ENCODE results near the gene SCGB3A2.

SCGB3A2 gene

GRCh38 chr5:147898875-147899401 lies 20.4 kb downstream of the SCGB3A2 start:
- Histone ChIP-seq H3K9ac (ENCODE audit: low read length in 5 of 5) (no peak overlapping the region), H3K27me3 (ENCODE audit: control insufficient read depth in 5 of 5, insufficient read depth in 4 of 5, low read length in 5 of 5) (no peaks in the 10 kb centered on the region), H3K27ac (ENCODE audit: low read depth, low read length) (no peak overlapping the region), H3K4me1 (ENCODE audit: control insufficient read depth in 5 of 5, insufficient read depth in 5 of 5, low read length in 5 of 5) (no peaks in the 10 kb centered on the region), H3K4me3 (ENCODE audit: low read depth in 1 of 5, low read length in 5 of 5) (no peak overlapping the region), H3K36me3 (ENCODE audit: control insufficient read depth in 5 of 5, insufficient read depth in 5 of 5, low read length in 5 of 5) (no peaks in the 10 kb centered on the region), H3K9me3 (ENCODE audit: control insufficient read depth in 5 of 5, low read length in 5 of 5) (no peaks in the 10 kb centered on the region)

GRCh38 chr5:147901599-147902039 lies 23.1 kb downstream of the SCGB3A2 start:
- Histone ChIP-seq H3K4me1 (ENCODE audit: control insufficient read depth in 5 of 5, insufficient read depth in 5 of 5, low read length in 5 of 5) (no peaks in the 10 kb centered on the region), H3K27me3 (ENCODE audit: control insufficient read depth in 5 of 5, insufficient read depth in 4 of 5, low read length in 5 of 5) (no peaks in the 10 kb centered on the region), H3K36me3 (ENCODE audit: control insufficient read depth in 5 of 5, insufficient read depth in 5 of 5, low read length in 5 of 5) (no peaks in the 10 kb centered on the region), H3K9ac (ENCODE audit: low read length in 5 of 5) (no peak overlapping the region), H3K4me3 (ENCODE audit: low read depth in 1 of 5, low read length in 5 of 5) (no peak overlapping the region), H3K27ac (ENCODE audit: low read depth, low read length) (no peak overlapping the region), H3K9me3 (ENCODE audit: control insufficient read depth in 5 of 5, low read length in 5 of 5) (no peaks in the 10 kb centered on the region)

GRCh38 chr5:147902609-147903115 lies 24.2 kb downstream of the SCGB3A2 start:
- Histone ChIP-seq H3K36me3 (ENCODE audit: control insufficient read depth in 5 of 5, insufficient read depth in 5 of 5, low read length in 5 of 5) (no peaks in the 10 kb centered on the region), H3K9ac (ENCODE audit: low read length in 5 of 5) (no peak overlapping the region), H3K9me3 (ENCODE audit: control insufficient read depth in 5 of 5, low read length in 5 of 5) (no peaks in the 10 kb centered on the region), H3K27ac (ENCODE audit: low read depth, low read length) (no peak overlapping the region), H3K4me1 (ENCODE audit: control insufficient read depth in 5 of 5, insufficient read depth in 5 of 5, low read length in 5 of 5) (no peaks in the 10 kb centered on the region), H3K4me3 (ENCODE audit: low read depth in 1 of 5, low read length in 5 of 5) (no peak overlapping the region), H3K27me3 (ENCODE audit: control insufficient read depth in 5 of 5, insufficient read depth in 4 of 5, low read length in 5 of 5) (no peaks in the 10 kb centered on the region)

GRCh38 chr5:147904110-147904509 lies 25.6 kb downstream of the SCGB3A2 start:
- no peaks in the 10 kb centered on the region for H3K36me3 ChIP-seq (ENCODE audit: control insufficient read depth in 5 of 5, insufficient read depth in 5 of 5, low read length in 5 of 5)
- H3K27me3 ChIP-seq (ENCODE audit: control insufficient read depth in 5 of 5, insufficient read depth in 4 of 5, low read length in 5 of 5), result no peaks in the 10 kb centered on the region
- no peak overlapping the region for H3K9ac ChIP-seq (ENCODE audit: low read length in 5 of 5)
- H3K4me1 ChIP-seq (ENCODE audit: control insufficient read depth in 5 of 5, insufficient read depth in 5 of 5, low read length in 5 of 5), result no peaks in the 10 kb centered on the region
- no peak overlapping the region for H3K27ac ChIP-seq (ENCODE audit: low read depth, low read length)
- H3K4me3 ChIP-seq (ENCODE audit: low read depth in 1 of 5, low read length in 5 of 5), result no peak overlapping the region
- H3K9me3 ChIP-seq (ENCODE audit: control insufficient read depth in 5 of 5, low read length in 5 of 5), result no peaks in the 10 kb centered on the region

GRCh38 chr5:147906326-147907095 lies 28.0 kb downstream of the SCGB3A2 start, which contains the start of gene C5orf46:
Gene C5orf46 (minus strand): TSS chr5:147906538. CDS start chr5:147906501, 37 bp downstream.
- no peaks in the 10 kb centered on the region for H3K27me3 ChIP-seq (ENCODE audit: control insufficient read depth in 5 of 5, insufficient read depth in 4 of 5, low read length in 5 of 5)
- no peak within 1 kb of the TSS for H3K4me3 ChIP-seq (ENCODE audit: low read depth in 1 of 5, low read length in 5 of 5)
- H3K9ac ChIP-seq (ENCODE audit: low read length in 5 of 5), result no peak within 1 kb of the TSS
- H3K4me1 ChIP-seq (ENCODE audit: control insufficient read depth in 5 of 5, insufficient read depth in 5 of 5, low read length in 5 of 5), result no peaks in the 10 kb centered on the region
- no peaks in the 10 kb centered on the region for H3K36me3 ChIP-seq (ENCODE audit: control insufficient read depth in 5 of 5, insufficient read depth in 5 of 5, low read length in 5 of 5)
- H3K9me3 ChIP-seq (ENCODE audit: control insufficient read depth in 5 of 5, low read length in 5 of 5), result no peaks in the 10 kb centered on the region
- H3K27ac ChIP-seq (ENCODE audit: low read depth, low read length), result no peak within 1 kb of the TSS

- H3K27ac ChIP-seq (ENCODE audit: low read depth, low read length), result no peak overlapping the region
- H3K27me3 ChIP-seq (ENCODE audit: control insufficient read depth in 5 of 5, insufficient read depth in 4 of 5, low read length in 5 of 5), result no peaks in the 10 kb centered on the region
- H3K36me3 ChIP-seq (ENCODE audit: control insufficient read depth in 5 of 5, insufficient read depth in 5 of 5, low read length in 5 of 5), result no peaks in the 10 kb centered on the region
- H3K4me1 ChIP-seq (ENCODE audit: control insufficient read depth in 5 of 5, insufficient read depth in 5 of 5, low read length in 5 of 5), result no peaks in the 10 kb centered on the region
- H3K9ac ChIP-seq (ENCODE audit: low read length in 5 of 5), result no peak overlapping the region
- no peak overlapping the region for H3K4me3 ChIP-seq (ENCODE audit: low read depth in 1 of 5, low read length in 5 of 5)
- no peaks in the 10 kb centered on the region for H3K9me3 ChIP-seq (ENCODE audit: control insufficient read depth in 5 of 5, low read length in 5 of 5)
These were observed 32.9 kb downstream of the SCGB3A2 start for GRCh38 chr5:147911427-147911826.

- Histone ChIP-seq H3K4me1 (ENCODE audit: control insufficient read depth in 5 of 5, insufficient read depth in 5 of 5, low read length in 5 of 5) (no peaks in the 10 kb centered on the region), H3K27ac (ENCODE audit: low read depth, low read length) (no peak overlapping the region), H3K36me3 (ENCODE audit: control insufficient read depth in 5 of 5, insufficient read depth in 5 of 5, low read length in 5 of 5) (no peaks in the 10 kb centered on the region), H3K4me3 (ENCODE audit: low read depth in 1 of 5, low read length in 5 of 5) (no peak overlapping the region), H3K9ac (ENCODE audit: low read length in 5 of 5) (no peak overlapping the region), H3K27me3 (ENCODE audit: control insufficient read depth in 5 of 5, insufficient read depth in 4 of 5, low read length in 5 of 5) (no peaks in the 10 kb centered on the region), H3K9me3 (ENCODE audit: control insufficient read depth in 5 of 5, low read length in 5 of 5) (no peaks in the 10 kb centered on the region)
These were observed 33.5 kb downstream of the SCGB3A2 start for GRCh38 chr5:147912011-147912410.

- Histone ChIP-seq H3K9me3 (ENCODE audit: control insufficient read depth in 5 of 5, low read length in 5 of 5) (no peaks in the 10 kb centered on the region), H3K36me3 (ENCODE audit: control insufficient read depth in 5 of 5, insufficient read depth in 5 of 5, low read length in 5 of 5) (no peaks in the 10 kb centered on the region), H3K27ac (ENCODE audit: low read depth, low read length) (no peak overlapping the region), H3K4me3 (ENCODE audit: low read depth in 1 of 5, low read length in 5 of 5) (no peak overlapping the region), H3K4me1 (ENCODE audit: control insufficient read depth in 5 of 5, insufficient read depth in 5 of 5, low read length in 5 of 5) (no peaks in the 10 kb centered on the region), H3K27me3 (ENCODE audit: control insufficient read depth in 5 of 5, insufficient read depth in 4 of 5, low read length in 5 of 5) (no peaks in the 10 kb centered on the region), H3K9ac (ENCODE audit: low read length in 5 of 5) (no peak overlapping the region)
These were observed 35.3 kb downstream of the SCGB3A2 start for GRCh38 chr5:147913786-147914185.

- H3K4me1 ChIP-seq (ENCODE audit: control insufficient read depth in 5 of 5, insufficient read depth in 5 of 5, low read length in 5 of 5), result no peaks in the 10 kb centered on the region
- peaks cover 0 to 5% (median 0%) of the 10 kb centered on the region in 5 donors for H3K27me3 ChIP-seq (ENCODE audit: control insufficient read depth in 5 of 5, insufficient read depth in 4 of 5, low read length in 5 of 5)
- H3K36me3 ChIP-seq (ENCODE audit: control insufficient read depth in 5 of 5, insufficient read depth in 5 of 5, low read length in 5 of 5), result no peaks in the 10 kb centered on the region
- no peak overlapping the region for H3K27ac ChIP-seq (ENCODE audit: low read depth, low read length)
- no peak overlapping the region for H3K9ac ChIP-seq (ENCODE audit: low read length in 5 of 5)
- H3K4me3 ChIP-seq (ENCODE audit: low read depth in 1 of 5, low read length in 5 of 5), result no peak overlapping the region
- no peaks in the 10 kb centered on the region for H3K9me3 ChIP-seq (ENCODE audit: control insufficient read depth in 5 of 5, low read length in 5 of 5)
These were observed 39.7 kb downstream of the SCGB3A2 start for GRCh38 chr5:147918101-147918685.

- no peak overlapping the region for H3K9ac ChIP-seq (ENCODE audit: low read length in 5 of 5)
- H3K4me1 ChIP-seq (ENCODE audit: control insufficient read depth in 5 of 5, insufficient read depth in 5 of 5, low read length in 5 of 5), result no peaks in the 10 kb centered on the region
- no peaks in the 10 kb centered on the region for H3K9me3 ChIP-seq (ENCODE audit: control insufficient read depth in 5 of 5, low read length in 5 of 5)
- no peak overlapping the region for H3K27ac ChIP-seq (ENCODE audit: low read depth, low read length)
- no peaks in the 10 kb centered on the region for H3K36me3 ChIP-seq (ENCODE audit: control insufficient read depth in 5 of 5, insufficient read depth in 5 of 5, low read length in 5 of 5)
- no peak overlapping the region for H3K4me3 ChIP-seq (ENCODE audit: low read depth in 1 of 5, low read length in 5 of 5)
- peaks cover 0 to 5% (median 0%) of the 10 kb centered on the region in 5 donors for H3K27me3 ChIP-seq (ENCODE audit: control insufficient read depth in 5 of 5, insufficient read depth in 4 of 5, low read length in 5 of 5)
These were observed 40.4 kb downstream of the SCGB3A2 start for GRCh38 chr5:147918899-147919298.

All from subcutaneous abdominal adipose tissue (tissue), 5 donors.